ENCODE measurements around the gene OSR1. TPM values are rescaled to one million over a fixed set of nuclear protein-coding genes. Genes with fewer than 3 reads are reported as not detected.

OSR1 gene
- total RNA-seq, 1 experiment from 2014 or later, result 2.6 TPM

- Histone ChIP-seq H4K20me1 (ENCODE audit: insufficient read depth) (no peaks in the 10 kb centered on the region), H3K36me3 (ENCODE audit: control insufficient read depth in 1 of 2, insufficient read depth in 2 of 2, low read length in 2 of 2) (no peaks in the 10 kb centered on the region), H3K27ac (ENCODE audit: low read depth, low read length) (no peak overlapping the region), H3K27me3 (ENCODE audit: insufficient read depth, low read length) (peaks cover 5% of the 10 kb centered on the region; the same call in 1 of the 2 replicates), H3K9me2 (ENCODE audit: insufficient read depth) (no peaks in the 10 kb centered on the region), H3K4me2 (ENCODE audit: low read length) (no peak overlapping the region), H3K79me2 (ENCODE audit: insufficient read depth, low read length) (no peaks in the 10 kb centered on the region), H2AFZ (ENCODE audit: low read depth, low read length, poor library complexity, severe bottlenecking) (no peak overlapping the region), H3K9ac (ENCODE audit: low read length) (no peak overlapping the region), H3K4me1 (ENCODE audit: control insufficient read depth in 1 of 2, insufficient read depth in 2 of 2, low read length in 2 of 2) (peaks cover 0 to 20% of the 10 kb centered on the region in 2 experiments; a peak in 2 of 4 replicates), H3K9me3 (ENCODE audit: control insufficient read depth in 1 of 2, insufficient read depth in 1 of 2, low read depth in 1 of 2, low read length in 2 of 2) (no peaks in the 10 kb centered on the region), H3K4me3 (replicated peaks in 1 of 2; ENCODE audit: low read depth in 1 of 2, low read length in 2 of 2) (no peak overlapping the region)
- ChIA-PET POLR2A (no interaction called here), CTCF (interaction anchor here (0.9 kb wide), 1 partner anchor 984 kb away, joined by 3 read pairs; no protein-coding TSS in a partner anchor), RAD21 (ENCODE audit: low non-redundant PET in 1 of 2, low total read pairs in 2 of 2, uncharacterized antibody in 2 of 2, unreplicated experiment in 2 of 2) (no interaction called here)
- no TSS peak for BruUV-seq (replicated peaks)
- DNase-seq (ENCODE audit: low read depth, low spot score) (no peak), ATAC-seq (no peak)
- intact Hi-C loops (cut with micrococcal nuclease), result no loop called here
- TF ChIP-seq TCF7L2 (IDR thresholded peaks at IDR 0.05; ENCODE audit: borderline replicate concordance, extremely low read depth, insufficient read depth, insufficient read length) (no peak), EZH2 (IDR thresholded peaks at IDR 0.05) (no peak), EZH2phosphoT487 (IDR thresholded peaks at IDR 0.05; ENCODE audit: borderline replicate concordance) (no peak), POLR2A (IDR thresholded peaks at IDR 0.05; ENCODE audit: borderline replicate concordance, extremely low read depth, insufficient read depth, insufficient read length) (no peak), ZFX (IDR thresholded peaks at IDR 0.05) (no peak), ZBTB33 (IDR thresholded peaks at IDR 0.05; ENCODE audit: extremely low read depth, insufficient replicate concordance, low read length) (no peak), MAX (IDR thresholded peaks at IDR 0.05) (no peak), POLR2AphosphoS5 (IDR thresholded peaks at IDR 0.05; ENCODE audit: low read depth, low read length) (no peak), SP1 (IDR thresholded peaks at IDR 0.05; ENCODE audit: low read depth) (no peak), CBX3 (IDR thresholded peaks at IDR 0.05; ENCODE audit: low read depth) (no peak), REST (IDR thresholded peaks at IDR 0.05; ENCODE audit: low read depth) (no peak), ATF3 (IDR thresholded peaks at IDR 0.05) (no peak), SIN3A (IDR thresholded peaks at IDR 0.05; ENCODE audit: low read depth) (no peak), RAD21 (IDR thresholded peaks at IDR 0.05; ENCODE audit: low read depth) (no peak), FOSL1 (IDR thresholded peaks at IDR 0.05; ENCODE audit: low read depth) (no peak), ELF1 (IDR thresholded peaks at IDR 0.05; ENCODE audit: borderline replicate concordance, low read depth) (no peak), CTCF (IDR thresholded peaks at IDR 0.05 in 2 of 3, conservative IDR thresholded peaks at IDR 0.05 in 1 of 3; ENCODE audit: borderline replicate concordance in 1 of 3, insufficient read depth in 1 of 3, low read depth in 2 of 3, low read length in 2 of 3) (no peak), ZNF274 (IDR thresholded peaks at IDR 0.05; ENCODE audit: low read depth, low read length) (no peak)
Measured at GRCh38 chr2:19361325-19361990, 3.0 kb upstream of the OSR1 start.

Data from HCT116 (cell line).